HUES48 (cell line): ENCODE data around the gene CYB5R2.
"Not testable (repeated sequence)": the region's sequence is repeated elsewhere in the genome, so short reads cannot be mapped to it uniquely, and the experiment has no call there.

Experiments used
- H3K27ac ChIP-seq: one replicate; pipeline ENCODE4 v1.7.0; 2013; ENCODE audit warnings: low read depth, low read length, inconsistent platforms
- H3K27me3 ChIP-seq: 2 replicates; pipeline ENCODE4 v1.6.1; 2013; ENCODE audit warnings: mild to moderate bottlenecking, low read length; ENCODE audit not compliant: control insufficient read depth, insufficient read depth
- H3K36me3 ChIP-seq: 2 replicates; pipeline ENCODE4 v1.6.1; 2013; ENCODE audit warnings: low read length; ENCODE audit not compliant: control insufficient read depth, insufficient read depth
- H3K4me1 ChIP-seq: 2 replicates; pipeline ENCODE4 v1.6.1; 2013; ENCODE audit warnings: mild to moderate bottlenecking, low read length; ENCODE audit not compliant: control insufficient read depth, insufficient read depth
- H3K4me3 ChIP-seq: 2 replicates; pipeline ENCODE4 v1.5.1; 2013; ENCODE audit warnings: mild to moderate bottlenecking, low read depth, low read length
- H3K9ac ChIP-seq: 2 replicates; pipeline ENCODE4 v1.6.1; 2013; ENCODE audit warnings: mild to moderate bottlenecking, low read depth, low read length, moderate library complexity
- H3K9me3 ChIP-seq: 2 replicates; pipeline ENCODE4 v1.6.1; 2013; ENCODE audit warnings: low read length; ENCODE audit not compliant: control insufficient read depth, insufficient read depth

The CYB5R2 gene

DNA sequence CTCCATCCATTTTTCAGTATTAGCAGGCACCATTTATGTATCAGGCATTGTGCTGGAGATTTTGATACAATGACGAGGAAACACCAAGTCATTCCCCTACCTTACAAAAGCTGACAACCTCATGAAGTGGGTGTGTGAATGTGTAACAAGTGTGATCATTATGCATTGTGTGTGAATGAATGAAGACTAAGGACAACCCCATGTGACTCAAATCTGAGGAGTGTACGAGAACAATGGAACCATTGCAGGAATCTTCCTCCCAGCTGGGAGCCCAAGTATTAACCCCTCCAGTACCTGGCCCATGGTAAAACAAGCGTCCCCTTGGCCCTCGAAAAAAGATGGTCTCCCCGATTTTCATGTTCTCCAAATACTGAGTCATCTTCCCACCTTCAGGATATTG, 4.4 kb downstream of the CYB5R2 start:
- H3K4me3 ChIP-seq: no peak overlapping the region
- H3K9me3 ChIP-seq: peaks cover 16% of the 10 kb centered on the region
- H3K27ac ChIP-seq: peak overlapping the region; percentile 53
- H3K9ac ChIP-seq: no peak overlapping the region
- H3K4me1 ChIP-seq: no peaks in the 10 kb centered on the region; the same call in 1 of the 2 replicates
- H3K27me3 ChIP-seq: no peaks in the 10 kb centered on the region
- peaks cover 64% of the 10 kb centered on the region for H3K36me3 ChIP-seq

DNA sequence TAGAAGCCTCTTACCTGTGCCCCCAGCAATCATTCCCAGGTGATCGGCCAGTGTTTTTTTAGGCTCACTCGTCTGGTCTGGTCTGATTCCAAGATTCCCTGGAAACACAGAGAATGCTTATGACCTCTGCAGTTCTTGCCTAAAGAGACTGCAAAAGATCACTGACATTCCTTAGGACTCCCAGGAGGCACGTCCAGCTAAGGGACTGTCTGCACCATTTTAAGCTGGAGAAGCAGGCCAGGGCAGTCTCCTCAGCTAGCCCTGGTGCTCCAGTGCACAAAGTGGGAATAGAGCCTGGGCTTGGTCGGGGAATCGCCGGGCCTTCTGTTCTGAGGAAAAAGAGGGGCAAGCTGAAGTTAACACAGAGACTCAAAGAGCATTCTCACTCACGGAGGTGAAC, 4.8 kb downstream of the CYB5R2 start:
- Histone ChIP-seq H3K9ac (no peak overlapping the region), H3K27ac (peak overlapping the region; percentile 53), H3K4me3 (no peak overlapping the region), H3K4me1 (no peaks in the 10 kb centered on the region; the same call in 1 of the 2 replicates), H3K36me3 (peaks cover 64% of the 10 kb centered on the region), H3K27me3 (no peaks in the 10 kb centered on the region), H3K9me3 (peaks cover 17% of the 10 kb centered on the region)

DNA sequence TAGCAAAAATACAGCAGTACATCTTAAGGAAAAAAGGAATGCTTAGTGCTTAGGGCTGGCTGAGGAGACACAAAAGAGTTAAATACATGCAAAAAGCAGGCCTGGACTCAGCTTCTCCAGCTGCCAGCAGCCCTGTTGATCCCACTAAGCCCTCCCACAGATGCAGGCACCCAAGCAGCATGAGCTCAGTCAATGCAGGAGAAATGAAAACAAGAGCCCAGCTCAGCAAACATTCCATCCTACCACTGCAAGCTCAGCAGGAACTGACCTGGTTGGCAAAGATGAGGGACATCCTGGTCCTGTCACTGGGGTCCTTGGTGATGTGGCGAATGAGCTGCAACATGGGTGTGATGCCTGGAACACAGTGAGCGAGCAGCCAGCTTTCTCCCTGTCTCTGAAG, 5.8 kb downstream of the CYB5R2 start:
- H3K4me1 ChIP-seq: no peaks in the 10 kb centered on the region; the same call in 1 of the 2 replicates
- H3K27me3 ChIP-seq: no peaks in the 10 kb centered on the region
- H3K9ac ChIP-seq: no peak overlapping the region
- H3K36me3 ChIP-seq: peaks cover 64% of the 10 kb centered on the region
- no peak overlapping the region for H3K4me3 ChIP-seq
- H3K9me3 ChIP-seq: peaks cover 17% of the 10 kb centered on the region
- H3K27ac ChIP-seq: no peak overlapping the region

DNA sequence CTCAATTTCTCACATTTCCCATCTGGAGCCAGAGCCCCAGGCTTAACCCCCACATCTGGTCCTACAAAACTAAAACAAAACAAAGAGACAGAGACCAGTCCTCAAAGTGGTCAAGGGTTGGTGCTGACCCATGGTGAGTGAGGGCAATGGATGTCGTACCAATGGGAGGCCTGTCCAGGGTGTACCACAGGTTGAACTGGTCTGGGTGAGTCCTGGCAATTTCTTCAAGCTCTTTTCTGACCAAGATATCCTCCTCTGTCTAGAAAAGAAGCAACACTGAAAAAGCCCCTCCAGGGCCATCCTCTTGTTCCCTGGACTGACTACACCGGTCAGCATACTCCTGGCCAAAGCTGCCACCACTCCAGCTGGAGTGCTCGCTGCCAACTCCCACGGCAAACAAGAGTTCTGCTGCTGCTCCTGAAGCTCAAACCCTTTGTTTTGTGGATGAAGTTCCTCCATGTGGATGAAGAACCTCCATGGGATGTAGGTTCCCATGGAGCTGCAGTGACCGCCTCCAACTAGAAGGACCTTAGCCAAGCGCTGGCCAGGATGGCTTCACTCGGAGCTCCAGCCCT, 6.9 kb downstream of the CYB5R2 start:
- peaks cover 62% of the 10 kb centered on the region for H3K36me3 ChIP-seq
- H3K27ac ChIP-seq: no peak overlapping the region
- no peaks in the 10 kb centered on the region for H3K27me3 ChIP-seq
- H3K4me1 ChIP-seq: no peaks in the 10 kb centered on the region; the same call in 1 of the 2 replicates
- H3K9me3 ChIP-seq: peaks cover 17% of the 10 kb centered on the region
- no peak overlapping the region for H3K9ac ChIP-seq
- H3K4me3 ChIP-seq: no peak overlapping the region

DNA sequence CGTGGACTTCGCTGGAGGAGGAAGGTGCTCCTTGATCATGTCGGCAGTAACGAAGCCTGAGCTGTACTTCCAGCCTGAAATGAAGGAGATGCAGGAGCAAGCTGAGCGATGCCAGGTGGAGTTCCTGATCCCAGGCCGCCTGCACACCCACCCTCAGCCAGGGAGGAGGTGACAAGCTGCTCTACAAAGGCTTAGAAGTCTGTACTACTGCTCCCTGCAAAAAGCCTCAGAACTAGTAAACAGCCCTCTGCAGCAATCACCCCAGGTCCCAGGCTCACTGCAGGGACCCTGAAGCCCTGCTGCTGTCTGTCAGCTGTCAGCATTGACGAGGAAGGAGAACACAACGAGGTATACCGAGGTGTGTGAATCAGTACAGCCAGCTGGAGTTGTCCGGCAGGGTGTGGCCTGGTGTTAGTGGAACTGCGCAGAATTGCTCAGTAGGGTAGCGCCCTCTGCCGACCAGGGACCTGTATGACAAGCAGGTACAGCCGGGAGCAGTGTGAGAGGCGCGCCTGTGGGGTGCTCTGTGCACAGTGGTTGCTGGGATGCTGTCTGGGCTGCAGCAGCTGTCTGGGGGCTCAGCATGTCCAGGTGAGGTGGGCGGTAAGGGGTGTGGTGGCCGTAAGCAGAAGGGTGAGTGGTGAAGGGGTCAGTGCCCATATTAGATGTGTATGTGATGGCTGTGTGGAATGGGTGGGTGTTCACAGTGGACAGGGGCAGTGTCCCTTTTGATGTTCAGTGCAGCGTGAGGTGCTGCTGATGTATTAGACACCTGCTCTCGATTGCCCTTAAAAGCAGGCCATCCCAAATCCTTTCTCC, 7.6 kb downstream of the CYB5R2 start:
- Histone ChIP-seq H3K27me3 (no peaks in the 10 kb centered on the region), H3K9me3 (peaks cover 17% of the 10 kb centered on the region), H3K36me3 (peaks cover 61% of the 10 kb centered on the region), H3K9ac (no peak overlapping the region), H3K27ac (no peak overlapping the region), H3K4me1 (no peaks in the 10 kb centered on the region; the same call in 1 of the 2 replicates), H3K4me3 (no peak overlapping the region)

DNA sequence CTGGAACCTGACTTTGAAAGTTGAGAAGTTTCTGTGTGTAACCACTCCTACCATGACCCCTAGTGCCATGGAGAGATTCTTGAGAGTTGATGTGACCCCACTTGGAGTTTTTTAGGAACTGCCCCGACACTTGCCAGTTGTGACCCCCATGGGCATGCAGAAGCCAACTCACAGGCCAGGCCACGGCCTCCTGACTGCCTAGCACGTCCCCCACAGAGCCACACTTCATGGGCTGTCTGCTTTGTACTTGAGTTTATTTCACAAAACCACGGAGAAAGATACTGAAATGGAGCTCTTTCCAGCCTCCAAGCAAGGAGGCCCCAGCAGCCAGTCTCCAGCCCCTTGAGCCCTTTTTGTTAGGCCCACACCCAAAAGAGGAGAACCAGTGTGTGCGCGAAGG, 8.4 kb downstream of the CYB5R2 start:
- peaks cover 58% of the 10 kb centered on the region for H3K36me3 ChIP-seq
- no peak overlapping the region for H3K4me3 ChIP-seq
- H3K9ac ChIP-seq: no peak overlapping the region
- no peaks in the 10 kb centered on the region; the same call in 1 of the 2 replicates for H3K4me1 ChIP-seq
- H3K9me3 ChIP-seq: peaks cover 17% of the 10 kb centered on the region
- H3K27me3 ChIP-seq: no peaks in the 10 kb centered on the region
- no peak overlapping the region for H3K27ac ChIP-seq

DNA sequence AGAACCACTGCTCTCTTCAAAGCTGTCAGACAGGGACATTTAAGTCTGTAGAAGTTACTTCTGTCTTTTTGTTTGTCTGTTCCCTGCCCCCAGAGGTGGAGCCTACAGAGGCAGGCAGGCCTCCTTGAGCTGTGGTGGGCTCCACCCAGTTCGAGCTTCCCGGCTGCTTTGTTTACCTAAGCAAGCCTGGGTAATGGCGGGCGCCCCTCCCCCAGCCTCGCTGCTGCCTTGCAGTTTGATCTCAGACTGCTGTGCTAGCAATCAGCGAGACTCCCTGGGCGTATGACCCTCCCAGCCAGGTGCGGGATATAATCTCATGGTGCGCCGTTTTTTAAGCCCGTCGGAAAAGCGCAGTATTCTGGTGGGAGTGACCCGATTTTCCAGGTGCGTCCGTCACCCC, 9.8 kb downstream of the CYB5R2 start:
- not testable (repeated sequence) for H3K4me1 ChIP-seq, H3K27ac ChIP-seq, H3K27me3 ChIP-seq, H3K9ac ChIP-seq, H3K4me3 ChIP-seq
- Histone ChIP-seq H3K9me3 (peaks cover 17% of the 10 kb centered on the region), H3K36me3 (peaks cover 45% of the 10 kb centered on the region)

DNA sequence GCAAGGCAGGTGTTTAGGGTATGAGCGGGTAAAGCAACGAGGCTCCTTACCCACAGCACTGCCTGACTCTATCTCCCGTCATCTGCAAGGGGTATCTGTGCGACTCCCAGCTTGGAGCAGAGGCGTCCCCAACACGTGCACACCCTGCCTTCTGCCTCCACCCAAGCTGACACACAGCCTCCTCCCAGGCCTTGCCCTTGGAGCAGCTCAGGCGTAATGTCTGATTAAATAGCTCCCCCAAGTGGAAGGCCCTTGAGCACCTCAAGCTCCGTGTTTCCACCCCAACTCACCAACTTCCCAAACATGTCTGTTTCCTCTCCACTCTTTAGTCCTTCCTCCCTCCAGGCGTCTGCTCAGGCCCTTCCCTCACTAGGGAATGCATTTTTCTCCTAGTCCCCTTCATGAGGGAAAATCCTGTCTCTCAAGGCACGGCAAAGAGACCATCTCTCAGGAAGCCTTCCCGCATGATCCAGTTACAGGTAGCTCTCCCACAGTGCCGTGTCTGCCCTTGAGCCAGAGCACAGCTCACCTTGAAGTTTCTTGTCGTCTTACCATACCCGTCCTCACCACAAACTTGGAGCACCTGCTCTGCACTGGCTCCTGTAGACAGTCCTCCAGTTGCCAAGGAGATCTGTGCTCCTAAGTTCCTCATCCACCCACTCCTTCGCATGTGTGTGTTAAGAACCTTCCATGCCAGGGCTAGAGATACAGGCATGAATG, 15.8 kb downstream of the CYB5R2 start:
- H3K36me3 ChIP-seq: peaks cover 18% of the 10 kb centered on the region; the same call in 1 of the 2 replicates

DNA sequence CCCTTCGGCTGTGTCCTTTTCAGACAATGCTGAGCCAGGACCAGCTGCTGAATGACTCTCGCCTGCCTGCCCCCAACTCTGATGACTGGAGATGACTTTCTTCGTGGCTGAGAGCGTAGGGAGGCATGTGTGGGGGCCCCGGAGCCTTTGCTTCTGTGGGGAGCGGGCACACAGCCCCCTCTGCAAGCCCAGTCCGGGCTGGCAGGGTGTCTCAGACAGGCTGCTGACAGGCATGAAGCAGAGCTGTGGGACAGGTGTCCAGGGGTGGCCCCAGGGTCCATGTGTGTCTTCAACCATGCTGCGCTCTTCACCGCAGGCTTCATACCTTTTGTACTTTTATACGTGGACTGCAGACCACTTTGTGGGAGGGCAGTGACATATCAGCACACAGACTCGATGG, 16.6 kb downstream of the CYB5R2 start:
- Histone ChIP-seq H3K9ac (no peak overlapping the region), H3K9me3 (no peaks in the 10 kb centered on the region), H3K27me3 (no peaks in the 10 kb centered on the region), H3K27ac (no peak overlapping the region), H3K4me3 (no peak overlapping the region), H3K4me1 (no peaks in the 10 kb centered on the region), H3K36me3 (peaks cover 21% of the 10 kb centered on the region; the same call in 1 of the 2 replicates)

More for the DNA sequence above, 15.8 kb downstream of the CYB5R2 start:
- no peak overlapping the region for H3K27ac ChIP-seq
- H3K4me1 ChIP-seq: no peaks in the 10 kb centered on the region
- no peak overlapping the region for H3K4me3 ChIP-seq
- no peak overlapping the region for H3K9ac ChIP-seq
- no peaks in the 10 kb centered on the region for H3K9me3 ChIP-seq
- no peaks in the 10 kb centered on the region for H3K27me3 ChIP-seq

DNA sequence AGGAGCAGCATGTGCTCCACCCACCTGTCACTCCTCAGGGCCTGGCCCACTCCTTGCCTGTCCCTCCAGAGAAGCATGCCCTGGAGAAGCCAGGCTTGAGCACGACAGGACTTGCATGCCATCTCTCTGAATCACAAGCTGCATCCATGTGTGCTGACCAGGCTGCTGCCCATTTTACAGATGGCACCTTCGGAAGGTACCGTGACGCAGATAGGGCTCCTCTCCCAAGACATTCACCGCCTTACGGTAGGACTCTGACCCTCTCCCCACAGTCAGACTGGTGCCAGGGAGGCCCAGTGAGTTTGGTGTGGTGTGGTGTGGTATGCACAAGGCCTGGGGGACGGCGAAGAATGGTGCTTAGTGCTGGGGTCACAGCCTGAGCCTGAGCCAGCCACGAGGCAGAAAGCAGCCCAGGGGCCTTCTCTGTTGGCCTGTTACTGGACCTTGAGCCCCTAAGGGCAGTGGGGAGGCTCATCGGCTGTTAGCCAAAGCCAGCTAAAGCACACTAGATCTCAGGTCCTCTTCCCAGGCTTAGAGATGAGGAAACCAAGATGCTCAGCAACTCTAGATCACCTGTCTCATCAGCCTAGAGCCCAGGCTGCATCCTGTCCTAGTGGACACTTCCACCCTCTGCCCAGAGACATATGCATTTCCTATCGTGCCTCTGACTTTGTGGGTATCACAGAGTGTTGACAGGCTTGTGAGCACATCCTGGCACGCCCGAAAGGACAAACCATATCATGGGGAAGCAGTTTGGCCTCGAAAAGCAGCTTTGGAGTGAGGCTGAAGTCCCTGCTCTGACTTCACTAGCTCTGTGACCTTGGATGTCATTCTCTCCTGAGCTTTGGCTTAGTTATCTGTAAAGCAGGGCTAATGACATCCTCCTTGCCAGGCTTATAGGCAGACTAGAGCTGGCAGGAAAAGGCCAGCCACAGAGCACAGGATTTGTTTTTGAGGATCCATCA, 17.8 kb downstream of the CYB5R2 start:
- H3K9me3 ChIP-seq: no peaks in the 10 kb centered on the region
- H3K4me1 ChIP-seq: no peaks in the 10 kb centered on the region
- H3K27me3 ChIP-seq: no peaks in the 10 kb centered on the region
- no peak overlapping the region for H3K9ac ChIP-seq
- no peak overlapping the region for H3K4me3 ChIP-seq
- peaks cover 21% of the 10 kb centered on the region; the same call in 1 of the 2 replicates for H3K36me3 ChIP-seq
- H3K27ac ChIP-seq: no peak overlapping the region
